ENCODE data around the gene RPTOR.

Gene RPTOR

GRCh38 chr17:80816241-80817103, 271.8 kb downstream of the RPTOR start:
- DNase-seq (ENCODE audit: low read depth in 2 of 2): no peak

GRCh38 chr17:80817321-80817845, 272.7 kb downstream of the RPTOR start:
- no peak for DNase-seq (ENCODE audit: low read depth in 2 of 2)

- DNase-seq (ENCODE audit: low read depth in 2 of 2): no peak
Observed at GRCh38 chr17:80817861-80818260, 273.2 kb downstream of the RPTOR start.

GRCh38 chr17:80818871-80819270, 274.2 kb downstream of the RPTOR start:
- no peak for DNase-seq (ENCODE audit: low read depth in 2 of 2)

- DNase-seq (ENCODE audit: low read depth in 2 of 2): no peak
Observed at GRCh38 chr17:80819422-80820164, 275.0 kb downstream of the RPTOR start.

GRCh38 chr17:80820331-80820730, 275.7 kb downstream of the RPTOR start:
- no peak for DNase-seq (ENCODE audit: low read depth in 2 of 2)

- DNase-seq (ENCODE audit: low read depth in 2 of 2): no peak
Observed at GRCh38 chr17:80821546-80821945, 276.9 kb downstream of the RPTOR start.

- no peak for DNase-seq (ENCODE audit: low read depth in 2 of 2)
Observed at GRCh38 chr17:80822021-80822699, 277.5 kb downstream of the RPTOR start.

- no peak for DNase-seq (ENCODE audit: low read depth in 2 of 2)
Observed at GRCh38 chr17:80822700-80823410, 278.2 kb downstream of the RPTOR start.

- DNase-seq (ENCODE audit: low read depth in 2 of 2): no peak
Observed at GRCh38 chr17:80824549-80825470, 280.2 kb downstream of the RPTOR start.

GRCh38 chr17:80825471-80826345, 281.1 kb downstream of the RPTOR start:
- no peak for DNase-seq (ENCODE audit: low read depth in 2 of 2)

- no peak for DNase-seq (ENCODE audit: low read depth in 2 of 2)
Observed at GRCh38 chr17:80826346-80826954, 281.8 kb downstream of the RPTOR start.

- DNase-seq (ENCODE audit: low read depth in 2 of 2): no peak
Observed at GRCh38 chr17:80826955-80827645, 282.5 kb downstream of the RPTOR start.

- no peak for DNase-seq (ENCODE audit: low read depth in 2 of 2)
Observed at GRCh38 chr17:80827646-80828643, 283.3 kb downstream of the RPTOR start.

- no peak for DNase-seq (ENCODE audit: low read depth in 2 of 2)
Observed at GRCh38 chr17:80829166-80829813, 284.7 kb downstream of the RPTOR start.

- no peak for DNase-seq (ENCODE audit: low read depth in 2 of 2)
Observed at GRCh38 chr17:80830020-80830780, 285.6 kb downstream of the RPTOR start.
